ENCODE results near the gene P4HA1.

The P4HA1 gene

GRCh38 chr10:73019100-73019499, 77.6 kb downstream of the P4HA1 start:
- Mint-ChIP-seq H3K9me3 (peaks cover 9% of the 10 kb centered on the region), H3K27me3 (ENCODE audit: low read depth) (no peaks in the 10 kb centered on the region), H3K27ac (peak overlapping the region in 2 of 3 experiments; percentile 18 to 20), H3K36me3 (ENCODE audit: low read depth) (peaks cover 72% of the 10 kb centered on the region), H3K4me3 (no peak overlapping the region), H3K4me1 (peaks cover 18% of the 10 kb centered on the region)
- no peak for TF ChIP-seq CTCF (IDR thresholded peaks at IDR 0.05; ENCODE audit: unreplicated experiment in 3 of 3)

- peaks cover 18% of the 10 kb centered on the region for H3K4me1 Mint-ChIP-seq
- no peaks in the 10 kb centered on the region for H3K27me3 Mint-ChIP-seq (ENCODE audit: low read depth)
- H3K36me3 Mint-ChIP-seq (ENCODE audit: low read depth) = peaks cover 69% of the 10 kb centered on the region
- no peak overlapping the region for H3K27ac Mint-ChIP-seq
- H3K9me3 Mint-ChIP-seq = peaks cover 9% of the 10 kb centered on the region
- no peak overlapping the region for H3K4me3 Mint-ChIP-seq
- no peak for TF ChIP-seq CTCF (IDR thresholded peaks at IDR 0.05; ENCODE audit: unreplicated experiment in 3 of 3)
Observed at GRCh38 chr10:73018632-73019031, 78.0 kb downstream of the P4HA1 start.

- no peak for TF ChIP-seq CTCF (IDR thresholded peaks at IDR 0.05; ENCODE audit: unreplicated experiment in 3 of 3)
- H3K9me3 Mint-ChIP-seq = peaks cover 5% of the 10 kb centered on the region
- H3K27ac Mint-ChIP-seq = no peak overlapping the region
- no peaks in the 10 kb centered on the region for H3K27me3 Mint-ChIP-seq (ENCODE audit: low read depth)
- peaks cover 68% of the 10 kb centered on the region for H3K36me3 Mint-ChIP-seq (ENCODE audit: low read depth)
- peaks cover 18% of the 10 kb centered on the region for H3K4me1 Mint-ChIP-seq
- no peak overlapping the region for H3K4me3 Mint-ChIP-seq
Observed at GRCh38 chr10:73017955-73018480, 78.6 kb downstream of the P4HA1 start.

- H3K4me3 Mint-ChIP-seq = no peak overlapping the region
- H3K4me1 Mint-ChIP-seq = peaks cover 14% of the 10 kb centered on the region
- TF ChIP-seq CTCF (IDR thresholded peaks at IDR 0.05; ENCODE audit: unreplicated experiment in 3 of 3) = no peak
- H3K27me3 Mint-ChIP-seq (ENCODE audit: low read depth) = no peaks in the 10 kb centered on the region
- H3K9me3 Mint-ChIP-seq = no peaks in the 10 kb centered on the region
- H3K27ac Mint-ChIP-seq = no peak overlapping the region
- H3K36me3 Mint-ChIP-seq (ENCODE audit: low read depth) = peaks cover 70% of the 10 kb centered on the region
Observed at GRCh38 chr10:73015779-73016178, 80.9 kb downstream of the P4HA1 start.

- Mint-ChIP-seq H3K9me3 (peaks cover 17% of the 10 kb centered on the region), H3K27me3 (ENCODE audit: low read depth) (no peaks in the 10 kb centered on the region), H3K36me3 (ENCODE audit: low read depth) (peaks cover 53% of the 10 kb centered on the region), H3K4me1 (no peaks in the 10 kb centered on the region), H3K4me3 (no peak overlapping the region), H3K27ac (no peak overlapping the region)
- no peak for TF ChIP-seq CTCF (IDR thresholded peaks at IDR 0.05; ENCODE audit: unreplicated experiment in 3 of 3)
Observed at GRCh38 chr10:73003822-73004221, 92.8 kb downstream of the P4HA1 start.

GRCh38 chr10:73000973-73001372, 95.7 kb downstream of the P4HA1 start:
- peaks cover 41% of the 10 kb centered on the region for H3K36me3 Mint-ChIP-seq (ENCODE audit: low read depth)
- no peaks in the 10 kb centered on the region for H3K4me1 Mint-ChIP-seq
- no peak overlapping the region for H3K27ac Mint-ChIP-seq

More at GRCh38 chr10:73000973-73001372, 95.7 kb downstream of the P4HA1 start:
- H3K9me3 Mint-ChIP-seq = peaks cover 26% of the 10 kb centered on the region
- no peaks in the 10 kb centered on the region for H3K27me3 Mint-ChIP-seq (ENCODE audit: low read depth)
- TF ChIP-seq CTCF (IDR thresholded peaks at IDR 0.05; ENCODE audit: unreplicated experiment in 3 of 3) = no peak
- no peak overlapping the region for H3K4me3 Mint-ChIP-seq
